ENCODE results near the gene CLPTM1.

Gene CLPTM1

GRCh38 chr19:45016388-45017314 lies 61.5 kb downstream of the CLPTM1 start:
- no peak for DNase-seq

GRCh38 chr19:45019187-45019586 lies 64.0 kb downstream of the CLPTM1 start:
- DNase-seq: no peak

- no peak for DNase-seq
Observed at GRCh38 chr19:45020071-45020470, 64.9 kb downstream of the CLPTM1 start.

- no peak for DNase-seq
Observed at GRCh38 chr19:45021971-45022370, 66.8 kb downstream of the CLPTM1 start.

GRCh38 chr19:45023048-45023447 lies 67.9 kb downstream of the CLPTM1 start:
- DNase-seq: no peak

- DNase-seq: no peak
Observed at GRCh38 chr19:45025264-45025663, 70.1 kb downstream of the CLPTM1 start.

GRCh38 chr19:45027371-45027770 lies 72.2 kb downstream of the CLPTM1 start:
- DNase-seq: no peak

GRCh38 chr19:45030825-45031224 lies 75.6 kb downstream of the CLPTM1 start:
- no peak for DNase-seq

GRCh38 chr19:45032421-45032820 lies 77.2 kb downstream of the CLPTM1 start:
- DNase-seq: no peak

GRCh38 chr19:45035755-45036154 lies 80.6 kb downstream of the CLPTM1 start:
- DNase-seq: no peak

- no peak for DNase-seq
Observed at GRCh38 chr19:45037393-45038169, 82.4 kb downstream of the CLPTM1 start.

GRCh38 chr19:45038931-45039893 lies 84.0 kb downstream of the CLPTM1 start, which contains the start of gene CLASRP:
TSS of gene CLASRP (plus strand) at chr19:45039045. CDS start at chr19:45040213, 1,168 bp downstream.
- peak; percentile 61 for DNase-seq

- no peak for DNase-seq
Observed at GRCh38 chr19:45040059-45040771, 85.0 kb downstream of the CLPTM1 start.

GRCh38 chr19:45041125-45041524 lies 85.9 kb downstream of the CLPTM1 start:
- DNase-seq: no peak

Measured in GOT3 (cell line).